HG03354 (cell line): ENCODE measurements around the gene GATAD2B.
"Not testable (repeated sequence)": the region's sequence is repeated elsewhere in the genome, so short reads cannot be mapped to it uniquely, and the experiment has no call there.

Experiments
- ATAC-seq: cut with Tn5 transposase; IDR thresholded peaks from one replicate; pipeline ENCODE4 v1.9.1; 2021; ENCODE audit warnings: mild to moderate bottlenecking; ENCODE audit not compliant: unreplicated experiment, poor library complexity, severe bottlenecking

The GATAD2B gene

GRCh38 chr1:153786038-153786790 lies 136.6 kb downstream of the GATAD2B start:
- ATAC-seq: no peak

DNA sequence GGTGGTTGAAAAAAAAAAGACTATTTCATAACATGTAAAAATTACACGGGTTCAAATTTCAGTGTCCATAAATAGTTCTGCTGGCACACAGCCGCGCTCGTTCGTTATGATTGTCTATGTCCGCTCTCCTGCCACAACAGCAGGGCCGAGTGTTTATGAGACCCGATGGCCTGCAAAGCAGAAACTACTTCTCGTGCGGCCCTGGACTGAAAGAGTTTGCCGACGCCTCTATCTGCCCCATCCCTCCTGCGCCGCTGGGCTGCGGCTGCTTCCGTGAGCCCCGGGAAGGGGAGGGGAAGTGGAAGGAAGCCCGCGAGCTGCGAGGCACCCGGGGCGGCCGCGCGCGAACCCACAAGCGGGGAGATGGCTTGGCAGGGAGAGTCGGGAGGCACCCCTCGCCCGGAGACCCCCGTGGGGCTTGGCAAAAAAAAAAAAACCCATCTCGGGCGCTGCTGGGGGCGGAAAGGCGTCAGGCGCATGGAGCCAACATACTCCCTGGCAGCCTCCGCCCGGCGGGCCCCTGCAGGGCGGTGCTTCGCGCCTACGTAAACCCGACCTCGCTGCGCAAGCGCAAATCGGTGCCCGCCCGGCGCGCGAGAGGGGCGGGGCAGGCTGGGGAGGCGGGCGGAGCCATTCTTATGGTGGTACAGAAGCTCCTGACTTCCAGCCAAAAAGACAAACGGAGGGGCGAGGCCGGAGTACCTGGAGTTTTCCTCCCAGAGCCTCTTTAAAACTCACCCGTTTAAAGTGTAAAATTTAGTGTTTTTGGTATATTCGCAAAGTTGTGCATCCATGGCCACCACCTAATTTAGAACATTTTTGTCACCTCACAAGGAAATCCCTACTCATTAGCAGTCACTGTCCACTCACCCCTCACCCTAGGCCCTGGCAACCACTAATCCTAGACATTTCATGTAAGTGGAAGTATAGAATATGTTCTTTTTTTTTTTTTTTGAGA lies 139.3 kb downstream of the GATAD2B start:
- peak; percentile 87 for ATAC-seq

DNA sequence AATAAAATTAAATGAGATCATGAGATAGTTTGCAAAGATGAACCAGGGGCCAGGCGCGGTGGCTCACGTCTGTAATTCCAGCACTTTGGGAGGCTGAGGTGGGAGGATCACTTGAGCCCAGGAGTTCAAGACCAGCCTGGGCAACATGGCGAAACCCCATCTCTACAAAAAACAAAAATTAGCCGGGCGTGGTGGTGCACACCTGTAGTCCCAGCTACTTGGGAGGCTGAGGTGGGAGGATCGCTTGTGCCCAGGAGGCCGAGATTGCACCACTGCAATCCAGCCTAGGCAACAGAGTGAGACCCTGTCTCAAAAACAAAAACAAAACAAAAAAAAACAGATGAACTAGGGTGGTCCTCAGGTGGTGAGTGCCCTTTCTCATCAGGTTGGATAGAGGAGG lies 140.1 kb downstream of the GATAD2B start:
- ATAC-seq: not testable (repeated sequence)

GRCh38 chr1:153780551-153780950 lies 142.2 kb downstream of the GATAD2B start:
- no peak for ATAC-seq

GRCh38 chr1:153779781-153780541 lies 142.8 kb downstream of the GATAD2B start:
- ATAC-seq: no peak

DNA sequence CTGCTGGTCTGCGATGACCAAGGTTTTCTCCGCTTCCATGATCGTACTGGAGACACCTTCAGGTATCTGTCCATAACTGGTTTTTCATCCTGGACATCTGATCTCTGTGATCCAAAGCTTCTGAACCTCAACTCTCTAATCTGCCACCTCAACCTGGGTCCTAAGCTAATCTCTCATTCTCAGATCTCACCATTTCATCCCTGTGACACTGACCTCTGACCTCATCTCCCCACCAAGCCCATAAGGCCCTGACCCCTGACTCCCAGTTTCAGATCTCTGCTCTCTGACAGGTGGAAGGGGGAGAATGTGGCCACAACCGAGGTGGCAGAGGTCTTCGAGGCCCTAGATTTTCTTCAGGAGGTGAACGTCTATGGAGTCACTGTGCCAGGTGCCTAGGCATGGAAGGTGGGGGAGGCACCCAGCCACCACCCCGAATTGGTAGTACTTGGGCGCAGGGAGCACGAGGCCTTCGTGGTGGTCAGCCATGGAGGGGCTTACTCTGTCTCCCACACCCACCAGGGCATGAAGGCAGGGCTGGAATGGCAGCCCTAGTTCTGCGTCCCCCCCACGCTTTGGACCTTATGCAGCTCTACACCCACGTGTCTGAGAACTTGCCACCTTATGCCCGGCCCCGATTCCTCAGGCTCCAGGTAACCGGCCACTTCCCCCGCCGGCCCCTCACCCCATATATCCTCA lies 143.8 kb downstream of the GATAD2B start:
- ATAC-seq: no peak

GRCh38 chr1:153778051-153778823 lies 144.5 kb downstream of the GATAD2B start:
- no peak for ATAC-seq

- ATAC-seq: no peak
Measured at GRCh38 chr1:153777648-153778047, 145.1 kb downstream of the GATAD2B start.

- ATAC-seq: no peak
Measured at GRCh38 chr1:153776845-153777370, 145.9 kb downstream of the GATAD2B start.

- no peak for ATAC-seq
Measured at GRCh38 chr1:153776352-153776751, 146.4 kb downstream of the GATAD2B start.

GRCh38 chr1:153775458-153776327 lies 147.1 kb downstream of the GATAD2B start:
- ATAC-seq: peak; percentile 59

- ATAC-seq: peak; percentile 11
Measured at GRCh38 chr1:153774780-153775457, 147.9 kb downstream of the GATAD2B start, which contains the start of gene SLC27A3. Gene SLC27A3 (plus strand): TSS chr1:153775407. CDS start chr1:153775498, 91 bp downstream.

DNA sequence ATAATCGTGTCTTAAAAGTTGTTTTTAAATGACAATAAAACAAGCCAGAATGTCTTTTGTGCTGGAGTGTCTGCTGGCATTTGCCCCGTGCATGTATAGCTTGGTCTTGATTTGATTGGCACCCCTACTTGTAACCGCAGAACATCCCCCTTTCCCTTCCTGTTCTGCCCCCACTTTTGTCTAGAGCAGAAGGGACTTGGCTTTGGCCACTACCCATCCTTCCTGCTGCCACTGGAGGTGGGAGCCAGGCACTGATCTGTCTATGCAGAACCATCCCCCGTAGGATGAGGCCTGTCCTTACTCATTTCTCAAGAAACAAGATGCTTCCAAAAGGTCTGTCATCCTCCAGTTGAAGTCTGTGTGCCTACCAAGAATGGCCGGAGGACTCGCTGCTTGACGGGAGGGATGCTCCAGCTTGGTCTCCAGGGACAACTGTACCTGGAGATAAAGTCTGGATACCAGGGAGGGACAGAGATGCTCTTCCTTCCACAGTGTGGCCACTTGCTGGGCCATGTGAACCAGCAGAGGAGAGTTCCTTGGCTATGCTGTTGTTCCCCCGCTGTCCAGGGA lies 148.7 kb downstream of the GATAD2B start:
- no peak for ATAC-seq

DNA sequence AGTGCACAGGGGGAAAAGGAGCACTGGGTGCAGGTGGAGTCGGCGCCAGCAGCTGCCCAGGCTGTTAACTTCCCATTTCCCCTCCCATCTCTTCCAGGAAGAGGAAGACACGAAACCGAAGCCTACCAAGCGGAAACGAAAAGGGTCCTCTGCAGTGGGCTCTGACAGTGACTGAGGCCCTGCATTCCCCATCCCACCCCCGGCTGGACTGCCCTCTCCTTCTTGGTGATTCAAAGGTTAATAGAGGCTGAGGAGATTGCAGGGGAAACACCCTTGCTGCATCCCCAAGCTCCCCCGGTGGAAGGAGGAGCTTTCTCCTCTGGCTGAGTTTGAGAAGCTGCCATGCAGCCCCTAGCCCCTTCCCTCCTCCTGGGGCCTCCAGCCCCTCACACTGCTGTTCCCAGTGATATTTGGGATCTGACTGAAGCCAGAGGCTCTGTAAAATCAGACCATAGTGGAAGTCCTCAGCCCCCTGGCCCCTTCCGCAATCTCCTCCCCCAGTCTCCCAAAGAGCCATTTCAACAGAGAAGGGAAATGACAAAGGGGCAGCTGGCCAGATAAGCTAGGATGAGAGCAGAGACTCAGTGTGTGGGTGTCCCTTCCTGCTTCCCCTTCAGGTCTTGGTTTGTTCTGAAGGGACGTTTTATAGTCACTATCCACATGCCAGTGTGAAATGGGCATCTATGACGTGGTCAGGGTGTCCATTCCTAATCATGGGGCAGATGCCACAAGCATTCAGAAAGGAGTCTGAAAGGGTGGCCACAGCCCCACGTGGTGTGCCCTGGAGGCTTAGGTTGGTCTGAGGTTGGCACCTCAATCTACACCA lies 149.5 kb downstream of the GATAD2B start:
- no peak for ATAC-seq

DNA sequence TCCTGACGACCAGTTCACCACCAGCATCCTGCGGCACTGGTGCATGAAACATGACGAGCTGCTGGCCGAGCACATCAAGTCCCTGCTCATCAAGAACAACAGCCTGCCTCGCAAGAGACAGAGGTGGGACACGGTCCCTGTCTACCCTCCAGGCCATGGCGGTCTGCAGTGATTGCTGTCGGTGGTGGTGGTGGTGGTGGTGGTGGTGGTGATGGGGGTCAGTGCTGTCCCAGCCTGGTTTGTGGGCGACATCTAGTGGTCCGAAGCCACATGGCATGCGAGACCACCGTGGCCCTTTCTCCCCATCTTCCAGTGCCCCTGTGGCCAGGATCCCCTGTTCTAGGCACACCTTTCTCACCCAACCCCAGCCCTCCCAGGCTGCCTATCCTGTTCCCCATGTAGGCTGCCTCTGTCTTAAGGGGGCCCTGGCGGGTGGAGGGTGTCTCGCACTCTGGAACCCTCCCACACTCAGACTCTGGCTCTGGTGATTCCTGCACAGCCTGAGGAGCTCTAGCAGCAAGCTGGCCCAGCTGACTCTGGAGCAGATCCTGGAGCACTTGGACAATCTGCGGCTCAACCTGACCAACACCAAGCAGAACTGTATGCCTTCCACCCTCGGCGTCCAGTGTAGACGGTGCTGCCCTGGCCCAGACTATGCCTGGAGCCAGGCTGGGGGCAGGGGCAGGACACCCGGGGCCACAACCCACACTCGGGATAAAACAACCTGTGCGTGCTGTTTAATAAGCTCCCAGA lies 150.8 kb downstream of the GATAD2B start:
- ATAC-seq: no peak
